Measurements from ENCODE around the gene PNPO.
A peak's percentile ranks its signal among the peaks of the same experiment; 100 is the strongest.

Gene PNPO

DNA sequence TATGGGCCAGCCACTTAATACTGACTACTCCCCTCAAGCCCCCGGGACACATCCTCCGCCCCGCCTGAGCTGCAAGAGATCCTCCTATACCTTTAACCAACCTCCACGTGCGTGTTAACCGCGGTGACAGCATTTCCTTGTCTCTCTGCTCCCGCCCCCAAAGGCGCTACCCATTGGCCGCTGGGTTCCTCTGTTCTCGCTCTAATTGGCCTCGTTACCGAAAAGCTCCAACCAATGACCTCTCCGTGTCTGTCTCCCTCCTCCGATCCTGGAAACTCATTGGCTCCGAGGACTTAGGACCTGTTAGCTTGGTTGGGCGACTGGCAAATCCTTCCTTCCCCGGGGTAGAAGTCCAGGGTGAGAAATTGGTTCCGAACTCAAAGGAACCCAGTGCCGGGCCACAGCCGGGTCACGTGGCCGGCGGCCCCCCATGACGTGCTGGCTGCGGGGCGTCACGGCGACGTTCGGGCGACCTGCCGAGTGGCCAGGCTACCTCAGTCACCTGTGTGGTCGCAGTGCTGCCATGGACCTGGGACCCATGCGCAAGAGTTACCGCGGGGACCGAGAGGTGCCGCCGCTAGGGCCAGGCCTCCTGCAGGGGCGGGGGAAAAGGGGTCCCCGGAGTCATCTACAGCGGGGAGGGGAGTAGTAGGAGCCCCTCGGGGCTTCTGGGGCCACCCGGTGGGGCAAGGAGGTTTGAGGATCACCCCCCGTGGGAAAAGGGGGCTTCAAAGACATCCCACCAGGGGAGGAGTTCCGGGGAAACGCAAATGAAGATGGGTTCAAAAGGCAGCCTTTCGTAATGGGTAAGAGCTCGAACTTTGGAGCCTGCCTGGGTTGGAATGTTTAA is at the start of gene PNPO:
Gene PNPO, plus strand, starts transcription at position 326 of the 850 bp plus-strand sequence. Its CDS starts 105 bp downstream, at position 431.
- no peak for FAIRE-seq

DNA sequence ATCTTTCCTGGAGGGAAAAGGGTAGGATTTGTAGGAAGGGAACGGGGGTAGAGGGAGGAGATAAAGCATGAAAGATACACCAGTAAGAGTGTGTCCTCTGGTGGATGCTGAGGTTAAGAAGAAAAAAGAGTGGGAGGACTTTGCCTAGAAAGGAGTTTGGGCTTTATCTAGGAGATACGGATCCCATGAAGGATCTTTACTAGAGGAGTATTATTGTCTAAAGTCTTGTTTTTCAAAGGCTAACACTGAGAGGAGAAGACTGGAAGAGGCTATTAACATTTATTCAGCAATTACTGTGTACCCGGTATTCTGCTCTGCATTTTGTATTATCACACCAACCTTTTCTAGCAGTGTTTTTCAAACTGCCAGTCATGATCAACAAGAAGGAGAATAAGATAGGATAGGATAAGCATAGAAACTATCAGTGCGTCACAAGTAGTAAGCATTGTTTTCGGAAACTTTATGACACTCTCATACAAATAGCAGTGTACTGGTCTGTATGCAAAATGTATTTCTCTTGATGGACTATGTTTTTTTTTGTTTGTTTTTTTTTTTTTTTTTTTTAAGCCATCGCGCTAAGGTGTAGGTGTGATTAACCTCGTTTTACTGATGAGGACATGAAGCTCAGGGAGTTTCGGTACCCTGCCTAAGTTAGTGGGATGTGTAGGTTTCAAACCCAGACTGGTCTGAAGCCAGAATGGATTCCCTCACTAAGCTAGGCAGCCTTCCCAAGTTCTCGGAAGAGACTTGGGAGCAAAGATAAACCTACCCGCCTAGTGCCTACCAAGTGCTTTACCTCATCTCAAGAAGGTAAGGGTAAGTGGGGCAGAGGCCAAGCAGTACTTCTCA is 46.6 kb upstream of the PNPO start:
- FAIRE-seq = no peak

DNA sequence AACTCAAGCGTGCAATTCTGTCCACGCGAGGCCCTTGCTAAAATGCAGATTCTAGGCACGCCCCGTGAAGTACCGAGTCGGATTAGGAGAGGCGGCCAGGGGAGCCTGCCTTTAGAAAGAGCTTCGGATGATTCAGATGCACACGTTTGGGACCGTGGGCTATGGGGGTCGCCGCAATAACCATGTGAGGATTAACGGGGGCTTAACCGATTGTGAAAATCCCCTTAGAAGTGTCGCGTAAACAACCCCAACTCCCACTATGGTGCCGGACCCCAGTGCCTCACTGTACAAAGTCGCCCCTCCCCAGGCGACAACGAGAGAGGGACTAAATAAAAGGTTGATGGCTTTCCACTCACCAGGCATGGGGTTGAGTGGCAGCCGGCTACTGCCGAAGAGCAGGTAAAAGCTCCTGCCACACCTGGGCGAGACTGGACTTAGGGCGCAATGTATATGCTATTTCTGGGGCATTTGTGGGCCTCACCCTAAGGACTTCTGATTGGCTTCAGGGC is 46.0 kb upstream of the PNPO start:
- no peak for FAIRE-seq

DNA sequence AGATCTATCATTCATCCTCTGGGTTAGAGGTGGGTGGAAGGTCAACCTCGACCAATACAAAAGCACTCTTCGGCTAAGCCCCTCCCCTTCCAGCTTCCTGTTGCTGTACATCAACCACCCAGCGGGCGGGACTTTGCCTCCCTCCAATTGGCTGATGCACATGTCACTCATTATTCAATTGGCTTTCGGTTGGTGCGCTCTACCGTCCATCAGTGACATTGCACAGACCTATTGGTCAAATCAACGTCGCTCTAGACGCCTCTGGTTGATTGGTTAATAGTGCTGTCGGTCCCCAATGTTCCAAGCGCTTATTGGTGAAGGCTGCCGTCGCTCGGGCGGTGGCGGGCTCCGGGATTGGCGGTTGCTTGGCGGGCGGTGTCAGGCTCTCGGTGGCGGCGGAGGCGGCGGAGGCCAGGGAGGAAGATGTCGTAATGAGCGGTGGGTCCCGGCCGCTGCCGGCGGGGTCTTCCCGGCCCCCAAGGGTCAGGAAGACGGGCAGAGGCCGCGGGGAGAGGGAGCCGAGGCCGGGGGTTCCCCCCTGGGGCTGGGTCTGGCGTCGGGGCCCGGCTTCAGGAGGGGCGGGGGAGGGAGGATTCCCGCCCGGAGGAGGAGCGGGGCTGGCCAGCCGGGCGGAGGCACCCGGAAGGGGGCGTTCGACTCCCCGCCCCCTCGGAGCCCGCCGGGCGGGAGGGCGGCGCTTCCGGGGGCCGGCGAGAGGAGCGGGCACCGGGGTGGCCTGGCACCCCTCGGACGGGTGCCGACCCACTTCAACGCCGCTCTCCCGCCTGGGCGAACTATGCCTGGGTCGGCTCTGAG is 45.3 kb upstream of the PNPO start, which contains the start of gene SP2:
Gene SP2, plus strand, starts transcription at position 381 of the 816 bp plus-strand sequence. Its CDS starts 51 bp downstream, at position 432.
- FAIRE-seq = peak; percentile 92

DNA sequence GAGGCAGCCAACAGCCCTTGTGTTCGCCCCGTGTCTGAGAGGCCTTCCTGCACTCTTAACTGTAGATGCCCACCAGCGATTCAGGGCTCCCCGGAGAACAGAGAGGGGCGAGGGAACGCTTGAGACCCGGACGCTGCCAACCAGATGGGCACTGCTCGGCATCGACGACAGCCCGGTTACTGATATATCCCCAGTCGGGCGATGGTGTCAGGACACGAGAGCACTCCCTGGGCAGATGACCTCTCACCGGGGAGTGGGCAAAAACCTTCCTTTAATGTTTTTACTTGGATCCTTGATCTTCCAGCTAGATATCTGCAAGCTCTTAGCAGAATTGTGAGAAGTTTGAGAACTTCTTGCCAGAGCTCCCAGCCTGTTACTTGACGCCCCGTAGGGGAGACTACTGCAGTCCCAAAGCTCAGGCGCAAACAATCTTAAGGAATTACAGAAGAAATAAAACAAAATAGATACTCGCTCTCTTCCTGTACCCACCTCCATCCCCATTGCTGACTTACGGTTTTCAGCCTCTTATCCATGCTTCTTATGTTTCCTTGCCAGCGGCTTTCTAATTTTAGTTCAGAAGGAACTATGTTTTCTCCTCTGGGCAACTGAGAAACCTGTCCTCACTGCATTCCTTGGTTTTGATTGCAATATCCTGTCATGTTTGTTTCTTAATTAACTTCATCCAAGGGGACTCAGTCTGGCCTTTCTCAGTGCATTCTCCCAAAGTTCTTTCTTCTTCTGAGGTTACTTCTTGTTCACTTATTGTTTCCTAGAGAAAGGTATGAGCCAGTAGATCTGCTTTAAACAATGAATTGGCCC is 44.5 kb upstream of the PNPO start:
- no peak for FAIRE-seq

DNA sequence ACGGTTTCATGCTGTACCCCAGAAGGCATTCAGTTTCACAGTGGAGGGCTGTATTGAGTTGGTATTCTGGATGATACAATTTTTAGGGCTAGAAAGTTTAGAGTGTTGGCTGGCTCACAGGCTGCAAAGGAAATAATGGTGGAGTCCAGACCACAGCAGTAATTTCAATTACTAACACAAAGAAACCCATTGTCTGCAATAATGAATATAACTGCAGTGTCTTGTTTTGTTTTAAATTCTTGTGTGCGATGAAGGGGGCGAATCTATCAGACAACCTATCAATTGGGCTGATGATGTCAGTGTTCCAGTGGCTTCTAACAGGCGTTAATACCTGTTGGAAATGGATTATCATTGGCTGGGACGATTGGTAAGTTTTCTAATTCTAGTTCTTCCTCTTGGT is 43.8 kb upstream of the PNPO start:
- no peak for FAIRE-seq

DNA sequence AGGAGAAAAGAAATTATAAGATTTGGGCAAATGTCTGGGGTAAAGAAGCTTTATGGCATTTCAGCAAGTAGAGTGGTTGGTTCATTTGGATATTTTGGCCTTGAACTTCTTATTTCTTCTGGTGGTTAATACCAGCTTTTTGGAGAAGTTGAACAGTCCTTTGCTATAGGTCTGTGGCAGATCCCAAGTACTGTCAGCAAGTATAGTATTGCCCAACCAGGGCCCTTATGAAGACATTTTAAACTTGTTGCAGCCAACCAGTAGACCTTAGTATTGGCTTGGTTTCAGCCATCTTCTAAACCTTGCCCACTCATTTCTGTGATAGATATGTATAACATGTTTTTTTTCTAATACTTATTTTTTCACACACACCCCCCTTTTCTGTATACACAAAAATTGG is 43.1 kb upstream of the PNPO start:
- no peak for FAIRE-seq

DNA sequence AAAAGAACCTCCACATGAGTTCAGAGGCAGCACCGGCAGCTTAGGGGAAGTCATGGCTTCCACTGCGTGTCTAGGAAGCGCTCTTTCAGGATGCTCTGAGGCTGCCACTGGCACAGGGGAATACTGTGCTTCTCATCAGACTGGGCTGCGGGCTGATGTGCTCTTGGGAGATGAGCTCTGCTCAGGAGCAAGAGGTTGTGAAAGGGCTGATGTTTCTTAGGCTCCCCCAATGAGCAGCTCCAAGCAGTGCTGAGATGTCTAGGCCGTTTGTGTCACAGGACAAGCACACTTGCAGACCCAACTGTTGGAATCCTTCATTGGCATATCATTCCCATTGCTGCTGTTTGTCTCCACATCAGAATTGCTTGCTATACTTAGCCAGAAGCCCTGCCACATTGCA is 41.7 kb upstream of the PNPO start:
- FAIRE-seq = no peak

DNA sequence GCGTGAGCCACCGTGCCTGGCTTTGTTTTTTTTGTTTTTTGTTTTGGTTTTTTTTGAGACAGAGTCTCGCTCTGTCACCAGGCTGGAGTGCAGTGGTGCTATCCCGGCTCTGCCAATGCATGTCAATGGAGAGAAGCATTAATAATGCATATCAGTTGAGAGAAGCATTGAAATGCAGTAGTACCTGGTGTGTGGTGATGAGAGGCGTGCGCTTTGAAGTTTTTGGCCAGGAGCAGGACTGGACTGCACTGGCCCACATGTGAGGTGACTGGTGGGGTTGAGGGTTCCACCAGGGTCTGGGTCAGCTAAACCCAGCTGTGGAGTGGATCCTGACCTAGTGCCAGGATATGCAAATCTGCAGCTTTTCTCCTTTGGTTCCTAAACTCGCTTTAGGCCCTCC is 39.9 kb upstream of the PNPO start:
- no peak for FAIRE-seq

DNA sequence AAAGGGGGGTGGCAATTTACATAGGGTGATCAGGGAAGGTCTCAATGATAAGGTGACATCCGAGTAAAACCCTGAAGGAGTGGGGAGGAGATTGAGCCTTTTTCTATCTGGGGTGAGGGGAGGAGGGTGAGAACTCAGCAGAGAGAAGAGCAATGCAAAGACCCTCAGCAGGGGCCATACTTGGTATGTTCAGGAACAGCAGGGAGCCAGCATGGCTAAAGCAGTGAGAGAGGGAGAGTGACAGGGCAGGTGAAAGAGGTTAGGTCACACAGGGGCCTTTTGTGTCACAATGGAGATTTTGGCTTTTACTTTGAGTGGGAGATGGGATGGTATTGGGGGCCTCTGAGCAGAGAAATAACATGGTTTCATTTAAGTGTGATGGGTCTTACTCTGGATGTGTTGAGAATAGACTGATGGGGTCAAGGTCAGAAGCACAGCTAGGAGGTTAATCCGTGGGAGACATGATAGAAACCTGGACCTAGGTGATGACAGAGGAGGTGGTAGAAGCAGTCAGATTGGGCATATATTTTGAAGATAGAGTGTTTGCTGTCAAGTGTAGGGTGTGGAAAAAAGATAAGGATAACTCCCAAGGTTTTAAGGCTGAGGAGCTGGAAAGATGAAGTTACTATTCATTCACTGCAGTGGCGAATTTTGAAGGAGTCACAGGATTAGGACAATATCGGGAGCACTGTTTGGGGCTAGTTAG is 39.2 kb upstream of the PNPO start:
- no peak for FAIRE-seq

DNA sequence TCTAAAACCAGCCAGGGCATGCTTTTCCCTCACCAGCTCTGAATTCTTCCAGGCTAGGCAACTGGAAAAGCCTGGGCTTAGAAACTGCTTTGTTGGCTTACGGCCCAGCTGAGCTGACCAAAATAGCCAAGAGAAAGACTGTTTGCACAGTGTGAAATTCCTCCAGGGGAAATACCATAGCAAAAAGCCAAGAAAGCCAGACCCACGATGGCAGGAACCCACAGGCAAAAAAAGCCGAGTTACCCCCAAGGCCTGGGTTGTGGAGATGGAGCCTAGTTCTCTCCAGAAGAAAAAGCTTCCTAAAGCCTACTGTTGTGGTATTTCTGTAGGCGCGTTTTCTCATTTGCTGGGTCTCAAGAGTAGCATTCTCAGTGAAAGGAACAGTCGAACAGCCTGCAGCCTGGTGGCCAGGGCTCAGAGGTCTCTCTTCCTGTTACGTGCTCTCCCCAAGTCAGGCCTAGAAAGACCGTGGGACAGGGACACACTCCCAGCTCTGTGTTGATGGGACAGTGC is 36.1 kb upstream of the PNPO start:
- no peak for FAIRE-seq

DNA sequence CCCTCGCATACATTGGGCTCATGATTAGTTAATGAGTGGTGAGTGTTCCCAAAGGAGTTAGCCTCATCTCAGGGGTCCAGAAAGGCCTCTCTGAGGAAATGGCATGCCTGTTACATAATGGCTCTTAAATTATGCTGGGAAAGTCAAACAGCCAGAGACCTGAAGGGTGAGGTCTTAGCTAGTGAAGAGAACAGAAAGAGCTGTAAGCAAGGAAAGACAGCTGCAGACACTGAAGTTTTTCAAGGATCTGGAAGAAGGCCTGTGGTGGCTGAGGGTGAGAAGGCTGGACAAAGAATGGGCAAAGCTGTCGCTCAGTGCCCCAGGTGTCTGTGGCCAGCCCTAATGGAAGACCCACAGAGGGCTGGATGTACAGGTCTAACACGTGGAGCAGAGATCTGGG is 34.9 kb upstream of the PNPO start:
- FAIRE-seq = no peak

DNA sequence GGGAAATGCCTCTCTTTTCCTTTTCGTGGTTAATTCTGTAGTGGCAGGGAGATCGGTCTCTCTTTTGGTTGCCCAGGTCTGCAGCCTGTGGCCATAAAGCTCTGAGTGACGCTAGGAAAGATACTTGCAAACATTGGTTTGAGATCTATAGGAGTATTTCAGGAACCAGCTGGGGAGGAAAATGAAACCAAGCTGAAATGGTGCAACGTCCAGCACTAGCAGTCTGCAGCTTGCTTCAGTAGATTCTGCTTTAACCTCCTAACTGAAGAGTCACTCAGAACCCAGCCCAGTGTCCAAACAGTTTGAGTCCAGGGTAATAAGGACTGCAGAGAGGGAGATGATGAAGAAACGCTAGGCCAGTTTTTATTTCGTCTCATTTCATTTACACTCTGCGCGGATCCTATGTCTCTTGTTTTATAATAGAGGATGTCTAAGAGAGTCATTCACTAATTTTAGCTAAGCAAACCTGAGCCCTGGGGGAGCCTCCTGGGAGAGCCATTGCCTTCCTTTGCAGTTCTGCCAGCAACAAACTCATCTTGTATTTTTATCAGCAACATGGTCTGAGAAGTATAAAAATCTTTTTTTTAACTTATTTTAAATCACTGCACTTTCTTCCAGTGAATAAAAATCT is 33.3 kb upstream of the PNPO start:
- FAIRE-seq = no peak

DNA sequence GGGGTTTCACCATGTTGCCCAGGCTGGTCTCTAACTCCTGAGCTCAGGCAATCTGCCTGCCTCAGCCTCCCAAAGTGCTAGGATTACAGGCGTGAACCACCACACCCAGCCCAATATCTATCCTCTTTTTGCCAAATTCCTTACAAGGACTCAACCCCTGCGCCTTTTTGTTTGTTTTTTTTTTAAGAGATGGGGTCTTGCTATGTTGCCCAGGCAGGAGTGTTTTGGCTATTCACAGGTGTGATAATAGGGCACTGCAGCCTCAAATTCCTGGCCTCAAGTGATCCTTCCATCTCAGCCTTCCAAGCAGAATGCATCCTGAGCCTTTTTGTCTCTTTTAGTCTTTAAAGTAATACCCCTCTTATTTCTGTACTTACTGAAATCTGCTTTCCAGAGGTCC is 28.3 kb upstream of the PNPO start:
- no peak for FAIRE-seq

DNA sequence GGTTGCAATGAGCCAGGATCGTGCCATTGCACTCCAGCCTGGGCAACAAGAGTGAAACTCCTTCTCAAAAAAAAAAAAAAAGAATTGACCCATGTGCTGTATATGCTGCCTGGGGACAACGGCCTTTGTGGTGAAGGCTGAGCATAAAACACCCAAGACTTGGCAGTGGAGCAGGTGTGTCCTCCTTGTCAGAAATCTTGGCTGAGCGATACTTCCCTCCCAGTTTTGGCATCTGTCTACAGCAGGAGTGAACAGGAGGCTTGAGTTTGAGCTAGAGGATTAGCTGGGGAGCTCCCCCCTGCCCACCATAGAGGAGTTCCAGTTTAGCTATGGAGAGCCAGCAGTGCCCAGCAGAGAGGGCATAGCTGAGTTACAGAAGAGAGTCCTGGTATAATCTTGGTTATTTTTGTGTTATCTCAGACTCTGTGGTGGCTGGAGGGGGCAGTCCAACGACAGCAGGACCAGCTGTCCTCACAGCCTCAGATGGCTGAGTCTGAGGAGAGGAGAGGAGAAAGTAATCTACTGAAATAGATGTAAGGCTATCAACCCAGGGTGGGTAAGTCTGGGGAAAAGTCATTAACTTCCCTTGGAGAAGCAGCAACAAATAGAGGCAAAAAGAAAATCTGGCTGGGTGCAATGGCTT is 26.9 kb upstream of the PNPO start:
- FAIRE-seq = no peak

DNA sequence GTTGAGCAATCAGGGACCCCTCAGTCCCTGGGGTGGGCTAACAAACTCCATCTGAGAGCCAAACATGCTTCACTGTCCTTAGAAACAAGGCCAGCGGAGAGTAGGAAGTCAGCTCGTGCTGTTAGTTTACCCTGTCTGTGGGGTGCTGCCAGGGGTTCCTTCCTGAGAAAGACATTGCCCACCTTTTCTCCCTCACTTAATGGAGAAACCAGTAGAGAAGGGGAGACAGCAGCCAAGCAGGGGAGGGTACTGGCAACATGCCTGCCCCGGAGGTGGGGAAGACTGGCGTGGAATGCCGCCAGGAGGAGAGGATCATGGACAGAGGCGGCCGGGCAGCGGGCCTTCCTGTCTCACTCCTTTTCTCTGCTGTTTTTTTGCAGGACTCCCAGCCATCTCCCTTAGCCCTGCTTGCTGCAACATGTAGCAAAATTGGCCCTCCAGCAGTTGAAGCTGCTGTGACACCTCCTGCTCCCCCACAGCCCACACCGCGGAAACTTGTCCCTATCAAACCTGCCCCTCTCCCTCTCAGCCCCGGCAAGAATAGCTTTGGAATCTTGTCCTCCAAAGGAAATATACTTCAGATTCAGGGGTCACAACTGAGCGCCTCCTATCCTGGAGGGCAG is 25.5 kb upstream of the PNPO start:
- no peak for FAIRE-seq

DNA sequence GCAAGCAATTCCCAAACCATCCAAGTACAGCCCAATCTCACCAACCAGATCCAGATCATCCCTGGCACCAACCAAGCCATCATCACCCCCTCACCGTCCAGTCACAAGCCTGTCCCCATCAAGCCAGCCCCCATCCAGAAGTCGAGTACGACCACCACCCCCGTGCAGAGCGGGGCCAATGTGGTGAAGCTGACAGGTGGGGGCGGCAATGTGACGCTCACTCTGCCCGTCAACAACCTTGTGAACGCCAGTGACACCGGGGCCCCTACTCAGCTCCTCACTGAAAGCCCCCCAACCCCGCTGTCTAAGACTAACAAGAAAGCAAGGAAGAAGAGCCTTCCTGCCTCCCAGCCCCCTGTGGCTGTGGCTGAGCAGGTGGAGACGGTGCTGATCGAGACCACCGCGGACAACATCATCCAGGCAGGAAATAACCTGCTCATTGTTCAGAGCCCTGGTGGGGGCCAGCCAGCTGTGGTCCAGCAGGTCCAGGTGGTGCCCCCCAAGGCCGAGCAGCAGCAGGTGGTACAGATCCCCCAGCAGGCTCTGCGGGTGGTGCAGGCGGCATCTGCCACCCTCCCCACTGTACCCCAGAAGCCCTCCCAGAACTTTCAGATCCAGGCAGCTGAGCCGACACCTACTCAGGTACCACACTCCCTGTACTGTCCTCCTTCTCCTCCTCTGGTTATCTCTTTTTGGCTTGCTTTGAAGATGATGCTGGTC is 24.7 kb upstream of the PNPO start:
- FAIRE-seq = no peak

DNA sequence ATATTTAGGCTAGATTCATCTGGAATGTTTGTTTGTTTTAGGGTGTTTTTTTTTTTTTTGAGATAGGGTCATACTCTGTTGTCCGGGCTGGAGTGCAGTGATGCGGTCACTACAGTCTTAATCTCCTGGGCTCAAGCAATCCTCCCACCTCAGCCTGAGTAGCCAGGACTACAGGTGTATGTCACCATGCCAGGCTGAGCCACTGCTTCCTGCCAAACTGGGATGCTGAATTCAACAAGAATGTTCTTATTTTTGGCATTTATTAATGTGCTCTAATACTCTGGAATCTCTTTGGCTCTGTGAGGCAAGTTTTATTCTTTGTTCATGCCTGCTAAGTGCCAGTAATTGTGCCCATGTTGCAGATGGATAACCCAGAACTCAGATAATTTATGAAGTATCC is 23.8 kb upstream of the PNPO start:
- no peak for FAIRE-seq

DNA sequence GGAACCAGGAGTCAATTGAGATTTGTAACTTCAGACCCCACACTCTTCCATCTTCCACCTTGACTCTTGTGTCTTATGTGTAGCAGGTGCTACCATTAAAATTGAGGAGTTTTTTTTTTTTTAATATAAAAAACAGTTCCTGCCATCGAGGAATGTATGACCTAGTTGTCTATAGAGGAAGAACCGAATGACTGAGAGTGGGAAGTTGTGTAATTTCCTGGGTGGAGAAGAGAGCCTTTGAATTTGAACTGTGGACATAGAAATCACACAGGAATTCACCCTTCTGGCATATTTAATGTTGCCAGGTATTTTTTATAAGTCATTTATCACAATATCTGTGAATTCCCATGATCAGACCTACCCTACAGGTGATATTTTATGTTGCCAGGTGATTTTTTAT is 23.4 kb upstream of the PNPO start:
- no peak for FAIRE-seq

Measured in TTC549 (cell line).